Endothelial cell of umbilical vein (primary cell): ENCODE measurements around the gene TCERG1. TPM values are rescaled to one million over a fixed set of nuclear protein-coding genes. Genes with fewer than 3 reads are reported as not detected.

ENCODE experiments used
- BruUV-seq: library from RNA; stranded (reverse); fragments of 400-500 nt; replicated peaks from 2 replicates; lab custom pipeline; 2021; lab: Mats Ljungman, UMichigan
- CTCF ChIA-PET: fragments of 300-600, 350-600 bp; sonication (Branson Sonifier 250); formaldehyde crosslinking; loops from one replicate; lab custom pipeline; 2021; ENCODE audit warnings: antibody characterized with exemption, inconsistent platforms; lab: Charles Lee
- POLR2A ChIA-PET: fragments of 300-600, 350-600 bp; sonication (Branson Sonifier 250); formaldehyde crosslinking; loops from one replicate; lab custom pipeline; 2021; ENCODE audit warnings: antibody characterized with exemption, inconsistent platforms; lab: Charles Lee
- DNase-seq: peaks from one replicate; pipeline ENCODE4 v3.0.0-alpha.2; 2011; ENCODE audit warnings: low read depth, low spot score
- FAIRE-seq: peaks from 2 replicates; lab custom pipeline; 2011; peaks lifted over from hg19 to GRCh38; lab: Jason Lieb, UNC
- H2AFZ ChIP-seq: 2 replicates; pipeline ENCODE4 v1.6.0; 2012; ENCODE audit warnings: low read depth, low read length, control low read depth, inconsistent platforms
- H3K27ac ChIP-seq: 2 replicates; pipeline ENCODE4 v1.5.1; 2011; ENCODE audit warnings: low read depth, mild to moderate bottlenecking, control low read depth, low read length, moderate library complexity; ENCODE audit not compliant: insufficient read depth
- H3K27me3 ChIP-seq, 2 experiments: 2 replicates each; pipeline versions ENCODE4 v1.6.0 to v1.6.1; 2011; ENCODE audit warnings: low read length in 2 of 2, mixed read lengths in 1 of 2; ENCODE audit not compliant: control insufficient read depth in 2 of 2, insufficient read depth in 2 of 2
- H3K36me3 ChIP-seq, 2 experiments: 2 replicates in 1 of 2; 3 replicates in 1 of 2; pipeline ENCODE4 v1.5.1; 2011; ENCODE audit warnings: low read length in 2 of 2, mild to moderate bottlenecking in 1 of 2, moderate library complexity in 1 of 2; ENCODE audit not compliant: control insufficient read depth in 2 of 2, insufficient read depth in 2 of 2; ENCODE audit errors: extremely low read depth in 1 of 2
- H3K4me1 ChIP-seq: 3 replicates; pipeline ENCODE4 v1.5.1; 2011; ENCODE audit warnings: mild to moderate bottlenecking, low read length; ENCODE audit not compliant: control insufficient read depth, insufficient read depth; ENCODE audit errors: extremely low read depth
- H3K4me2 ChIP-seq: 2 replicates; pipeline ENCODE4 v1.6.1; 2011; ENCODE audit warnings: low read length, control low read depth, mixed read lengths; ENCODE audit not compliant: insufficient read depth
- H3K4me3 ChIP-seq, 3 experiments: fragments of 200-600 bp in 1 of 3; sonication (generic), shearing (Covaris generic) in 1 of 3; replicated peaks in 1 of 3; 2 replicates each; pipeline ENCODE4 v1.5.1; 2011 to 2016; ENCODE audit warnings: control low read depth in 3 of 3, low read length in 3 of 3, mild to moderate bottlenecking in 2 of 3, inconsistent platforms in 1 of 3, low read depth in 1 of 3, moderate library complexity in 1 of 3; ENCODE audit not compliant: insufficient read depth in 1 of 3
- H3K79me2 ChIP-seq: 2 replicates; pipeline ENCODE4 v1.6.0; 2012; ENCODE audit warnings: low read length, inconsistent platforms; ENCODE audit not compliant: control insufficient read depth, insufficient read depth
- H3K9ac ChIP-seq: replicated peaks from 2 replicates; pipeline ENCODE3; 2011; ENCODE audit warnings: low read length, control low read depth; ENCODE audit not compliant: insufficient read depth; ENCODE audit errors: extremely low read depth
- H3K9me1 ChIP-seq: replicated peaks from 3 replicates; pipeline ENCODE4 v1.6.0; 2011; ENCODE audit warnings: mild to moderate bottlenecking, low read length; ENCODE audit not compliant: control insufficient read depth, insufficient read depth; ENCODE audit errors: extremely low read depth
- H3K9me3 ChIP-seq: replicated peaks from 2 replicates; pipeline ENCODE4 v1.5.1; 2012; ENCODE audit warnings: low read length, inconsistent platforms; ENCODE audit not compliant: control insufficient read depth, insufficient read depth
- H4K20me1 ChIP-seq: replicated peaks from 2 replicates; pipeline ENCODE3; 2011; ENCODE audit warnings: mild to moderate bottlenecking, low read length; ENCODE audit not compliant: control insufficient read depth, insufficient read depth; ENCODE audit errors: extremely low read depth
- EZH2 ChIP-seq: IDR thresholded peaks from 2 replicates; pipeline ENCODE4 v1.6.1; 2012; ENCODE audit warnings: borderline replicate concordance, low read depth, mild to moderate bottlenecking, moderate library complexity, low read length, inconsistent platforms; ENCODE audit not compliant: severe bottlenecking
- FOS ChIP-seq: IDR thresholded peaks from 2 replicates; pipeline ENCODE4 v1.6.1; 2011; ENCODE audit warnings: mild to moderate bottlenecking, low read length, moderate library complexity, borderline replicate concordance; ENCODE audit not compliant: insufficient read depth
- GATA2 ChIP-seq: IDR thresholded peaks from 2 replicates; pipeline ENCODE4 v1.7.0; 2011; ENCODE audit warnings: low read depth, mild to moderate bottlenecking, moderate library complexity, mixed read lengths, low read length; ENCODE audit not compliant: insufficient read length, insufficient read depth
- JUN ChIP-seq: IDR thresholded peaks from 2 replicates; pipeline ENCODE4 v1.6.1; 2011; ENCODE audit warnings: borderline replicate concordance, low read depth; ENCODE audit not compliant: insufficient read length, insufficient read depth
- MAX ChIP-seq: IDR thresholded peaks from 2 replicates; pipeline ENCODE4 v1.6.1; 2011; ENCODE audit not compliant: insufficient read depth, insufficient read length
- MYC ChIP-seq: IDR thresholded peaks from one replicate; pipeline ENCODE4 v1.6.1; 2011; ENCODE audit warnings: mild to moderate bottlenecking, low read depth, low read length
- POLR2A ChIP-seq: IDR thresholded peaks from 2 replicates; pipeline ENCODE4 v1.6.1; 2012; ENCODE audit warnings: low read depth, mild to moderate bottlenecking, control low read depth, low read length
- POLR2AphosphoS5 ChIP-seq: IDR thresholded peaks from 2 replicates; pipeline ENCODE4 v1.6.1; 2012; ENCODE audit warnings: low read depth, mild to moderate bottlenecking, control low read depth, low read length, moderate library complexity; ENCODE audit not compliant: insufficient read depth
- dilution Hi-C: fragments of 300-500 bp; cut with MboI; formaldehyde crosslinking; loops from one replicate; pipeline ENCODE4 v1.15.0; 2019; ENCODE audit warnings: low sequenced_read_pairs; ENCODE audit not compliant: extremely low pct_ligation_motif_present
- intact Hi-C: fragments of 100-400 bp; cut with micrococcal nuclease; formaldehyde crosslinking; loops from one replicate; pipeline ENCODE4 v1.10.0; 2022
- polyA plus RNA-seq, 4 experiments: library from polyadenylated mRNA; depleted of rRNA in 3 of 4; stranded (reverse) in 3 of 4; unstranded in 1 of 4; fragments of >200 nt; gene quantifications; 2 replicates each; pipeline versions ENCODE4 v1.2.1 to v1.2.3, GENCODE V29; 2011 to 2012; ENCODE audit warnings: missing spikeins in 1 of 4
- total RNA-seq: library from RNA; stranded (reverse); gene quantifications from 2 replicates; pipeline ENCODE4 v1.2.3, GENCODE V29; 2021
- TF ChIP-seq, protein P1 (sequence below), 2 donors: IDR thresholded peaks; 1 replicate in 1 of 2; 2 replicates in 1 of 2; pipeline ENCODE4 v1.5.1; 2011; ENCODE audit warnings: low read length in 2 of 2, mild to moderate bottlenecking in 2 of 2, moderate library complexity in 2 of 2, control low read depth in 1 of 2, inconsistent platforms in 1 of 2, low read depth in 1 of 2; ENCODE audit not compliant: insufficient read depth in 1 of 2; ENCODE audit errors: extremely low read depth in 1 of 2

The TCERG1 gene
- total and polyA plus RNA-seq, 2 donors (not counting 3 experiments of a cell fraction or from before 2014, with no cell fraction given) = 71.4 to 98.4 TPM

GRCh38 chr5:146484714-146485391 lies 37.7 kb downstream of the TCERG1 start:
- FAIRE-seq (no peak), DNase-seq (no peak)
- dilution Hi-C loops = no loop called here
- no peaks in the 10 kb centered on the region for H3K4me1 ChIP-seq
- H2AFZ ChIP-seq = no peak overlapping the region
- no peaks in the 10 kb centered on the region for H3K9me1 ChIP-seq
- intact Hi-C loops = no loop called here
- no peak overlapping the region for H3K4me3 ChIP-seq
- no peaks in the 10 kb centered on the region for H3K9me3 ChIP-seq
- POLR2A ChIA-PET = no interaction called here
- peaks cover 3% of the 10 kb centered on the region for H3K79me2 ChIP-seq
- H3K27me3 ChIP-seq = no peaks in the 10 kb centered on the region
- peaks cover 0 to 24% of the 10 kb centered on the region in 2 experiments for H3K36me3 ChIP-seq
- BruUV-seq = no TSS peak
- TF ChIP-seq, protein P1, sequence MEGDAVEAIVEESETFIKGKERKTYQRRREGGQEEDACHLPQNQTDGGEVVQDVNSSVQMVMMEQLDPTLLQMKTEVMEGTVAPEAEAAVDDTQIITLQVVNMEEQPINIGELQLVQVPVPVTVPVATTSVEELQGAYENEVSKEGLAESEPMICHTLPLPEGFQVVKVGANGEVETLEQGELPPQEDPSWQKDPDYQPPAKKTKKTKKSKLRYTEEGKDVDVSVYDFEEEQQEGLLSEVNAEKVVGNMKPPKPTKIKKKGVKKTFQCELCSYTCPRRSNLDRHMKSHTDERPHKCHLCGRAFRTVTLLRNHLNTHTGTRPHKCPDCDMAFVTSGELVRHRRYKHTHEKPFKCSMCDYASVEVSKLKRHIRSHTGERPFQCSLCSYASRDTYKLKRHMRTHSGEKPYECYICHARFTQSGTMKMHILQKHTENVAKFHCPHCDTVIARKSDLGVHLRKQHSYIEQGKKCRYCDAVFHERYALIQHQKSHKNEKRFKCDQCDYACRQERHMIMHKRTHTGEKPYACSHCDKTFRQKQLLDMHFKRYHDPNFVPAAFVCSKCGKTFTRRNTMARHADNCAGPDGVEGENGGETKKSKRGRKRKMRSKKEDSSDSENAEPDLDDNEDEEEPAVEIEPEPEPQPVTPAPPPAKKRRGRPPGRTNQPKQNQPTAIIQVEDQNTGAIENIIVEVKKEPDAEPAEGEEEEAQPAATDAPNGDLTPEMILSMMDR (IDR thresholded peaks at IDR 0.05; ENCODE audit: extremely low read depth in 1 of 2, insufficient read depth in 1 of 2, low read depth in 1 of 2, low read length in 2 of 2) = no peak
- TF ChIP-seq POLR2AphosphoS5 = no peak
- TF ChIP-seq MYC = no peak
- no peak for TF ChIP-seq EZH2
- no peak for TF ChIP-seq MAX
- no peak for TF ChIP-seq JUN
- no peak for TF ChIP-seq FOS
- TF ChIP-seq POLR2A = no peak
- no peak for TF ChIP-seq GATA2
- H3K9ac ChIP-seq = no peak overlapping the region
- no peak overlapping the region for H3K27ac ChIP-seq
- no peak overlapping the region for H3K4me2 ChIP-seq
- H4K20me1 ChIP-seq = no peaks in the 10 kb centered on the region
- CTCF ChIA-PET = interaction anchor here (1.3 kb wide), 1 partner anchor 12 kb away, joined by 3 read pairs; no protein-coding TSS in a partner anchor
